H1 (cell line): ENCODE data around the gene TTI1. TPM values are rescaled to one million over a fixed set of nuclear protein-coding genes. Genes with fewer than 3 reads are reported as not detected.

Experiments
- CTCF ChIA-PET: fragments of 300-600 bp; sonication (Branson Sonifier 250); formaldehyde crosslinking; loops from one replicate; lab custom pipeline; 2021; ENCODE audit not compliant: partially characterized antibody; lab: Charles Lee
- POLR2A ChIA-PET: fragments of 300-600 bp; sonication (Branson Sonifier 250); formaldehyde crosslinking; loops from one replicate; lab custom pipeline; 2021; ENCODE audit warnings: inconsistent platforms; ENCODE audit not compliant: partially characterized antibody; lab: Charles Lee
- DNase-seq, 2 experiments: peaks; one replicate each; pipeline versions ENCODE4 v3.0.0 to v3.0.0-alpha.2; 2010 to 2022; ENCODE audit warnings: low spot score in 2 of 2, low read depth in 1 of 2, mixed read lengths in 1 of 2
- FAIRE-seq: peaks from 2 replicates; lab custom pipeline; 2011; peaks lifted over from hg19 to GRCh38; lab: Jason Lieb, UNC
- H2AFZ ChIP-seq: 2 replicates; pipeline ENCODE4 v1.8.1; 2012; ENCODE audit warnings: low read length, inconsistent platforms
- H2AK5ac ChIP-seq: 2 replicates; pipeline ENCODE4 v1.6.1; 2013; ENCODE audit warnings: low read depth, low read length
- H2BK120ac ChIP-seq: replicated peaks from 2 replicates; pipeline ENCODE3; 2013; ENCODE audit warnings: low read depth, low read length, inconsistent platforms
- H2BK12ac ChIP-seq: 2 replicates; pipeline ENCODE4 v1.6.1; 2013; ENCODE audit warnings: low read depth, low read length
- H2BK15ac ChIP-seq: 2 replicates; pipeline ENCODE4 v1.6.1; 2013; ENCODE audit warnings: low read length
- H2BK20ac ChIP-seq: 2 replicates; pipeline ENCODE4 v1.6.1; 2013; ENCODE audit warnings: low read length
- H2BK5ac ChIP-seq: 2 replicates; pipeline ENCODE4 v1.6.1; 2013; ENCODE audit warnings: low read depth, low read length
- H3K14ac ChIP-seq: 2 replicates; pipeline ENCODE4 v1.6.1; 2013; ENCODE audit warnings: inconsistent platforms; ENCODE audit not compliant: insufficient read length
- H3K18ac ChIP-seq: 2 replicates; pipeline ENCODE4 v1.6.1; 2013; ENCODE audit warnings: low read length; ENCODE audit errors: extremely low read depth
- H3K23ac ChIP-seq: 2 replicates; pipeline ENCODE4 v1.6.1; 2013; ENCODE audit warnings: inconsistent platforms; ENCODE audit not compliant: insufficient read length
- H3K23me2 ChIP-seq: 2 replicates; pipeline ENCODE4 v1.6.1; 2013; ENCODE audit warnings: low read depth, low read length
- H3K27ac ChIP-seq: 2 replicates; pipeline ENCODE4 v1.6.1; 2011; ENCODE audit warnings: low read depth, low read length, inconsistent platforms
- H3K27me3 ChIP-seq, 4 experiments: replicated peaks in 1 of 4; 1 replicate in 1 of 4; 2 replicates in 3 of 4; pipeline versions ENCODE4 v1.6.1 to v1.8.1; 2011 to 2013; ENCODE audit warnings: low read length in 3 of 4, mild to moderate bottlenecking in 3 of 4, inconsistent platforms in 2 of 4, mixed read lengths in 2 of 4, moderate library complexity in 1 of 4; ENCODE audit not compliant: control insufficient read depth in 3 of 4, insufficient read depth in 3 of 4; ENCODE audit errors: extremely low read depth in 1 of 4
- H3K36me3 ChIP-seq, 4 experiments: 2 replicates each; pipeline versions ENCODE4 v1.6.1 to v1.8.1; 2011 to 2013; ENCODE audit warnings: mild to moderate bottlenecking in 4 of 4, low read length in 3 of 4, moderate library complexity in 2 of 4, control low read depth in 1 of 4, inconsistent platforms in 1 of 4; ENCODE audit not compliant: insufficient read depth in 4 of 4, control insufficient read depth in 2 of 4
- H3K4ac ChIP-seq: replicated peaks from 2 replicates; pipeline ENCODE3; 2013; ENCODE audit warnings: low read length, low read depth, mixed read lengths, inconsistent platforms; ENCODE audit not compliant: insufficient read length
- H3K4me1 ChIP-seq, 4 experiments: replicated peaks in 1 of 4; 1 replicate in 1 of 4; 2 replicates in 3 of 4; pipeline versions ENCODE4 v1.6.1 to v1.8.1; 2011 to 2013; ENCODE audit warnings: low read length in 3 of 4, inconsistent platforms in 2 of 4, mixed read lengths in 1 of 4; ENCODE audit not compliant: insufficient read depth in 4 of 4, control insufficient read depth in 3 of 4
- H3K4me2 ChIP-seq, 2 experiments: 2 replicates each; pipeline versions ENCODE4 v1.6.1 to v1.8.1; 2011 to 2013; ENCODE audit warnings: low read depth in 2 of 2, low read length in 2 of 2, control low read depth in 1 of 2, inconsistent platforms in 1 of 2, mild to moderate bottlenecking in 1 of 2; ENCODE audit not compliant: insufficient read depth in 1 of 2
- H3K4me3 ChIP-seq, 4 experiments: fragments of 200-600, 300-600 bp in 1 of 4; sonication (generic), shearing (Covaris generic), sonication (Bioruptor Twin) in 1 of 4; 2 replicates each; pipeline versions ENCODE4 v1.5.1 to v1.8.1; 2011 to 2016; ENCODE audit warnings: low read length in 4 of 4, low read depth in 3 of 4, control low read depth in 2 of 4, inconsistent platforms in 2 of 4, mild to moderate bottlenecking in 2 of 4, mixed read lengths in 1 of 4, moderate library complexity in 1 of 4; ENCODE audit not compliant: insufficient read depth in 2 of 4; ENCODE audit errors: extremely low read depth in 1 of 4
- H3K56ac ChIP-seq: replicated peaks from 2 replicates; pipeline ENCODE3; 2013; ENCODE audit warnings: low read depth, mild to moderate bottlenecking, mixed read lengths, low read length, inconsistent platforms; ENCODE audit not compliant: insufficient read length
- H3K79me1 ChIP-seq: 2 replicates; pipeline ENCODE4 v1.6.1; 2013; ENCODE audit warnings: low read depth, low read length, control low read depth
- H3K79me2 ChIP-seq, 2 experiments: 2 replicates each; pipeline versions ENCODE4 v1.6.1 to v1.8.1; 2012 to 2013; ENCODE audit warnings: low read length in 2 of 2, mild to moderate bottlenecking in 2 of 2, inconsistent platforms in 1 of 2; ENCODE audit not compliant: insufficient read depth in 2 of 2, control insufficient read depth in 1 of 2
- H3K9ac ChIP-seq, 4 experiments: replicated peaks in 1 of 4; 1 replicate in 1 of 4; 2 replicates in 3 of 4; pipeline versions ENCODE4 v1.6.1 to v1.8.1; 2011 to 2013; ENCODE audit warnings: low read depth in 3 of 4, low read length in 3 of 4, control low read depth in 2 of 4, mild to moderate bottlenecking in 2 of 4, moderate library complexity in 2 of 4, inconsistent platforms in 1 of 4; ENCODE audit errors: extremely low read depth in 1 of 4
- H3K9me3 ChIP-seq, 2 experiments: 2 replicates each; pipeline versions ENCODE4 v1.6.1 to v1.8.1; 2012 to 2013; ENCODE audit warnings: mild to moderate bottlenecking in 2 of 2, moderate library complexity in 2 of 2, control low read depth in 1 of 2, inconsistent platforms in 1 of 2, low read depth in 1 of 2, low read length in 1 of 2, mixed read lengths in 1 of 2; ENCODE audit not compliant: insufficient read depth in 2 of 2
- H4K20me1 ChIP-seq, 2 experiments: replicated peaks in 1 of 2; 2 replicates each; pipeline versions ENCODE3 to v1.8.1; 2011 to 2013; ENCODE audit warnings: inconsistent platforms in 2 of 2, low read length in 2 of 2, mild to moderate bottlenecking in 1 of 2; ENCODE audit not compliant: insufficient read depth in 2 of 2, control insufficient read depth in 1 of 2
- H4K5ac ChIP-seq: 2 replicates; pipeline ENCODE4 v1.6.1; 2013; ENCODE audit warnings: low read length, low read depth, mixed read lengths, inconsistent platforms; ENCODE audit not compliant: insufficient read length
- H4K8ac ChIP-seq: 2 replicates; pipeline ENCODE4 v1.8.0; 2013; ENCODE audit warnings: mild to moderate bottlenecking, moderate library complexity, low read length, inconsistent platforms; ENCODE audit not compliant: insufficient read depth; ENCODE audit errors: extremely low read depth
- H4K91ac ChIP-seq: replicated peaks from 2 replicates; pipeline ENCODE3; 2013; ENCODE audit warnings: low read length, mixed read lengths, inconsistent platforms; ENCODE audit not compliant: insufficient read length
- CHD2 ChIP-seq: IDR thresholded peaks from 2 replicates; pipeline ENCODE4 v1.6.1; 2012; ENCODE audit warnings: low read length, improper control_type of control experiment
- CREB1 ChIP-seq: IDR thresholded peaks from 2 replicates; pipeline ENCODE4 v1.6.1; 2012; ENCODE audit warnings: inconsistent platforms
- EZH2 ChIP-seq: fragments of 200-600 bp; sonication (generic); IDR thresholded peaks from 2 replicates; pipeline ENCODE4 v1.7.1; 2012; ENCODE audit warnings: low read depth, mild to moderate bottlenecking, moderate library complexity, low read length, inconsistent platforms; ENCODE audit not compliant: severe bottlenecking
- HDAC6 ChIP-seq: IDR thresholded peaks from one replicate; pipeline ENCODE4 v1.7.1; 2012; ENCODE audit warnings: low read depth, mild to moderate bottlenecking, inconsistent platforms, low read length, moderate library complexity
- RAD21 ChIP-seq, 2 experiments: IDR thresholded peaks in 1 of 2; conservative IDR thresholded peaks in 1 of 2; 2 replicates each; pipeline ENCODE4 v1.6.1; 2011; ENCODE audit warnings: low read depth in 2 of 2, low read length in 2 of 2, improper control_type of control experiment in 1 of 2, inconsistent platforms in 1 of 2, mild to moderate bottlenecking in 1 of 2, moderate library complexity in 1 of 2
- SIN3A ChIP-seq, 2 experiments: IDR thresholded peaks in 1 of 2; conservative IDR thresholded peaks in 1 of 2; 2 replicates each; pipeline ENCODE4 v1.6.1; 2011 to 2012; ENCODE audit warnings: low read length in 2 of 2, improper control_type of control experiment in 1 of 2, low read depth in 1 of 2, mild to moderate bottlenecking in 1 of 2
- TAF1 ChIP-seq: IDR thresholded peaks from 2 replicates; pipeline ENCODE4 v1.6.1; 2011; ENCODE audit warnings: mild to moderate bottlenecking, low read depth, low read length
- ZNF274 ChIP-seq: IDR thresholded peaks from 2 replicates; pipeline ENCODE4 v1.7.0; 2012; ENCODE audit warnings: low read length, borderline replicate concordance; ENCODE audit errors: extremely low read depth
- polyA plus RNA-seq, 7 experiments: library from polyadenylated mRNA; depleted of rRNA in 3 of 7; stranded (reverse) in 5 of 7; unstranded in 2 of 7; fragments of >200 nt in 5 of 7; fragments of 200-250 nt in 2 of 7; gene quantifications; 1 replicate in 5 of 7; 2 replicates in 1 of 7; 4 replicates in 1 of 7; pipeline versions ENCODE4 v1.2.1 to v1.2.3, GENCODE V29; 2011 to 2013; ENCODE audit warnings: missing spikeins in 2 of 7, mixed read lengths in 2 of 7
- total RNA-seq: library from RNA; stranded (reverse); fragmentation: NEBNext Ultra II Directional; extraction: Animal tissue kit (Norgen Biotek cat#: 25700); gene quantifications from 2 replicates; pipeline ENCODE4 v1.2.1, GENCODE V29; 2021

TTI1 gene
- total and polyA plus RNA-seq, 2 of the 8 experiments (the other 6 are each of a cell fraction or from before 2014, with no cell fraction given) = 34.1 to 47.0 TPM

GRCh38 chr20:38076548-38076947 is 43.3 kb upstream of the TTI1 start:
- Histone ChIP-seq H3K23me2 (no peaks in the 10 kb centered on the region), H4K20me1 (peaks cover 0 to 5% of the 10 kb centered on the region in 2 experiments), H4K91ac (no peak overlapping the region), H3K79me2 (peaks cover 0 to 38% of the 10 kb centered on the region in 2 experiments; a peak in 2 of 4 replicates), H3K9me3 (no peaks in the 10 kb centered on the region), H3K14ac (no peak overlapping the region), H2AFZ (no peak overlapping the region), H3K23ac (no peak overlapping the region), H3K9ac (no peak overlapping the region), H3K4ac (no peak overlapping the region), H3K27ac (no peak overlapping the region), H3K4me2 (no peak overlapping the region), H4K8ac (no peak overlapping the region), H3K36me3 (peaks cover 0 to 17% (median under 1%) of the 10 kb centered on the region in 4 experiments; a peak in 5 of 8 replicates), H2BK12ac (no peak overlapping the region), H2AK5ac (no peak overlapping the region), H3K18ac (no peak overlapping the region), H3K4me1 (0 out of 7 replicates have a peak, but pooled peaks cover 0 to 2% (median 0%) of the 10 kb centered on the region in 4 experiments), H2BK120ac (no peak overlapping the region), H3K27me3 (no peaks in the 10 kb centered on the region), H3K4me3 (no peak overlapping the region), H3K79me1 (peaks cover 8% of the 10 kb centered on the region), H2BK5ac (no peak overlapping the region), H3K56ac (no peak overlapping the region), H4K5ac (no peak overlapping the region), H2BK15ac (no peak overlapping the region), H2BK20ac (no peak overlapping the region)
- FAIRE-seq (no peak), DNase-seq (no peak)
- CTCF ChIA-PET = interaction anchor here (0.6 to 6.6 kb wide), 6 partner anchors 12 to 322 kb away, joined by 3 to 109 read pairs (median 4); no protein-coding TSS in a partner anchor
- POLR2A ChIA-PET = no interaction called here
- TF ChIP-seq TAF1 (no peak), EZH2 (no peak), CHD2 (no peak), CREB1 (no peak), HDAC6 (no peak), RAD21 (IDR thresholded peaks at IDR 0.05 in 1 of 2, conservative IDR thresholded peaks at IDR 0.05 in 1 of 2; ENCODE audit: low read depth in 2 of 2, low read length in 2 of 2) (no peak), SIN3A (conservative IDR thresholded peaks at IDR 0.05 in 1 of 2, IDR thresholded peaks at IDR 0.05 in 1 of 2; ENCODE audit: low read depth in 1 of 2, low read length in 2 of 2) (no peak), ZNF274 (no peak)
